ENCODE results near the gene KRT7.

DNA sequence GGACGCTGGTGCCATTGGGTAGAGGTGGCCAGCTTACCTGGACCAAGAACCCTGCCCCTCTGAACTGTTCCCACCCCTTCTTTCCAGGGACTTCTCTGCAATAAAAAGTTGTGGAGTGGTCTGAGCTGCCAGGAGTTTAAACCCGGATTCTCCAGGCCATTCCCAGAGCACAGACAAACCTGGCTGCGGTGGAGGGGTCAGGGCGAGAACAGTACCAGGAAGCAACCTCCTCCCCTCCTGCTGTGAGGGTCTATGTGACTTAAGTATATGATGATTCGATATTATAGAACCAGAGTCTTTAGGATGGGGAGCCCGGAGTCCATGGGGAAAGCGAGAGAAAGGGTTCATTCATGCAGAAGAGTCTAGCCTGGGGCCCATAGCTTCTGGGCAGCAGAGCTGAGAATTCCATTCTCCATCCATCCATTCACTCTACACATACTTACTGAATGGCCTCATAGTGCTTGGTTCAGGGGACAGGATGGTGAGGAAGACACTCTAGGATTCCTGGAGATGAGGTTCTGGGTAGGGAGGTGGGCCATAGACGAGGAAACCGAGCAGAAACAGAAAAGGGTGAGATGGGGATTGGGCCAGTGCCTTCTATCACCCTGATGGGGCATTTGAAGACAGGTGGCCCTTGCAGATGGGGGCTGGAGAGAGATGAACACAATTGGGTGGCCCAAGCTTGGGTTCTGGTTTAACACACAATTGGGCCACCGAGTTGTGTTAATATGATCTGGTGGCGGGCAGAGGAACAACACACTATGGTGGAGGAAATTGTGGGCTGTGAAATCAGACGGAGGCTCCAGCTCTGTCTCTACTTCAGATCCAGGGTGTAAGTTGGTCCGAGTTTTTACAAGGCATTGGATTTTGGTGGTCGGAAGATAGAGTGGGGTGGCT lies 46.6 kb downstream of the KRT7 start:
- TF ChIP-seq POLR2A (IDR thresholded peaks at IDR 0.05): no peak
- TF ChIP-seq, protein P1, sequence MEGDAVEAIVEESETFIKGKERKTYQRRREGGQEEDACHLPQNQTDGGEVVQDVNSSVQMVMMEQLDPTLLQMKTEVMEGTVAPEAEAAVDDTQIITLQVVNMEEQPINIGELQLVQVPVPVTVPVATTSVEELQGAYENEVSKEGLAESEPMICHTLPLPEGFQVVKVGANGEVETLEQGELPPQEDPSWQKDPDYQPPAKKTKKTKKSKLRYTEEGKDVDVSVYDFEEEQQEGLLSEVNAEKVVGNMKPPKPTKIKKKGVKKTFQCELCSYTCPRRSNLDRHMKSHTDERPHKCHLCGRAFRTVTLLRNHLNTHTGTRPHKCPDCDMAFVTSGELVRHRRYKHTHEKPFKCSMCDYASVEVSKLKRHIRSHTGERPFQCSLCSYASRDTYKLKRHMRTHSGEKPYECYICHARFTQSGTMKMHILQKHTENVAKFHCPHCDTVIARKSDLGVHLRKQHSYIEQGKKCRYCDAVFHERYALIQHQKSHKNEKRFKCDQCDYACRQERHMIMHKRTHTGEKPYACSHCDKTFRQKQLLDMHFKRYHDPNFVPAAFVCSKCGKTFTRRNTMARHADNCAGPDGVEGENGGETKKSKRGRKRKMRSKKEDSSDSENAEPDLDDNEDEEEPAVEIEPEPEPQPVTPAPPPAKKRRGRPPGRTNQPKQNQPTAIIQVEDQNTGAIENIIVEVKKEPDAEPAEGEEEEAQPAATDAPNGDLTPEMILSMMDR (IDR thresholded peaks at IDR 0.05): peak in 1 of 6 experiments; percentile 18

Measured in thyroid gland (tissue), 4 donors.